Uterus (tissue), 4 donors: Measurements from ENCODE around the gene HPCA. TPM values are rescaled to one million over a fixed set of nuclear protein-coding genes. Genes with fewer than 3 reads are reported as not detected.

Source experiments
- DNase-seq, 2 donors: peaks; one replicate each; pipeline ENCODE4 v3.0.0-alpha.2; 2019 to 2020
- H3K27ac ChIP-seq, 2 donors: fragments of 200-600 bp; sonication (generic); 1 replicate in 1 of 2; 2 replicates in 1 of 2; pipeline ENCODE4 v1.5.1; 2016 to 2018
- H3K27me3 ChIP-seq, 2 donors: fragments of 200-600 bp; sonication (generic); one replicate each; pipeline ENCODE4 v1.5.1; 2018 to 2019; ENCODE audit warnings: control low read depth in 1 of 2
- H3K36me3 ChIP-seq, 2 donors: fragments of 200-600 bp; sonication (generic); one replicate each; pipeline ENCODE4 v1.5.1; 2019; ENCODE audit warnings: control low read depth in 1 of 2
- H3K4me1 ChIP-seq, 2 donors: fragments of 200-600 bp; sonication (generic); one replicate each; pipeline ENCODE4 v1.5.1; 2018 to 2019; ENCODE audit warnings: control low read depth in 1 of 2
- H3K4me3 ChIP-seq, 2 donors: fragments of 200-600 bp; sonication (generic); 1 replicate in 1 of 2; 2 replicates in 1 of 2; pipeline ENCODE4 v1.5.1; 2018 to 2019; ENCODE audit warnings: mild to moderate bottlenecking in 1 of 2
- H3K9me3 ChIP-seq, 2 donors: fragments of 200-600 bp; sonication (generic); one replicate each; pipeline ENCODE4 v1.5.1; 2019; ENCODE audit warnings: control low read depth in 1 of 2
- POLR2A ChIP-seq, 2 donors: fragments of 450-650 bp; IDR thresholded peaks; one replicate each; pipeline ENCODE4 v1.6.1; 2016; ENCODE audit warnings: antibody characterized with exemption in 2 of 2, mild to moderate bottlenecking in 1 of 2, moderate library complexity in 1 of 2
- intact Hi-C: fragments of 100-400 bp; cut with DNase I; formaldehyde crosslinking; loops from one replicate; pipeline ENCODE4 v1.15.1; 2023; ENCODE audit warnings: low total_unique reads
- total RNA-seq, 4 donors: library from RNA; depleted of rRNA in 3 of 4; stranded (reverse); fragments of >200 nt in 3 of 4; gene quantifications; one replicate each; pipeline versions ENCODE4 v1.1.0 to v1.2.4, GENCODE V29; 2014 to 2023
- TF ChIP-seq, protein P1 (sequence below), 4 experiments: fragments of 200-600 bp in 2 of 4; fragments of 450-650 bp in 2 of 4; sonication (generic) in 2 of 4; IDR thresholded peaks; one replicate each; pipeline ENCODE4 v1.5.1; 2016 to 2019; ENCODE audit warnings: antibody characterized with exemption in 4 of 4, mild to moderate bottlenecking in 2 of 4, moderate library complexity in 1 of 4
- donor health status: DM: yes; HTN: yes; CAD: no.

HPCA gene
- total RNA-seq, 4 donors from 2014 or later, result 0.76 to 0.79 TPM; not detected in 2

DNA sequence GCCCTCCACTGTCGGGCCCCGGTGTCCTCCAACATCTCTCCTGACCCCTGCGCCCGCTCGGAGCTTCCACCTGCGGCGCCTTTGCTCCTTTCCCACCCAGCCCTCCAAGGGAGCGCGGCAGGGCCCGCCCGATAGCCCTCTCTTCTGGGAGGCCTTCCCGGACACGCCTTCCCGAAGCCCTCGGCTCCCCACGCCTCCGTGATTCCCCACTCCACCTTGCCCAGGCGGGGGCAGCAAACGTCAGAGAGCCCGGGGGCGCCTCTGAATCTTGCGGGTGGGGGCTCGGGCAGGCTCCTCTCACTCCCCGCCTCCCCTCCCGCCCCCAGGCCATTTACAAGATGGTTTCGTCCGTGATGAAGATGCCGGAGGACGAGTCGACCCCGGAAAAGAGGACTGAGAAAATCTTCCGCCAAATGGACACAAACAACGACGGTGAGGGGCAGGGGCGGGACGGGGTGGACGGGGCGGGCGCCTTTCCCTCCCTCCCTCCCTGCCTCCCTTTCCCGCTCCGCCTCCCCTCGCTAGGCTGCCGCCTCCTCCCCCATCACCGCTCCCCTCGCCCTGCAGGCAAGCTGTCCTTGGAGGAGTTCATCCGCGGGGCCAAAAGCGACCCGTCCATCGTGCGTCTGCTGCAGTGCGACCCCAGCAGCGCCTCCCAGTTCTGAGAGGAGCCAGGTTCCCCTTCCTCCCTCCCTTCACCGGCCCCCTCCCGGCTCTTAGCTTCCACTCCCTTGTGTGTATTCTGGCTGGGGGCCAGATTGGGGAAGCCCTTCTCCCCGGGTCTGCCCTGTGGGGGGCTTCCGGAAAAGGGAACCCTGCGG, 7.1 kb downstream of the HPCA start:
- TF ChIP-seq, protein P1, sequence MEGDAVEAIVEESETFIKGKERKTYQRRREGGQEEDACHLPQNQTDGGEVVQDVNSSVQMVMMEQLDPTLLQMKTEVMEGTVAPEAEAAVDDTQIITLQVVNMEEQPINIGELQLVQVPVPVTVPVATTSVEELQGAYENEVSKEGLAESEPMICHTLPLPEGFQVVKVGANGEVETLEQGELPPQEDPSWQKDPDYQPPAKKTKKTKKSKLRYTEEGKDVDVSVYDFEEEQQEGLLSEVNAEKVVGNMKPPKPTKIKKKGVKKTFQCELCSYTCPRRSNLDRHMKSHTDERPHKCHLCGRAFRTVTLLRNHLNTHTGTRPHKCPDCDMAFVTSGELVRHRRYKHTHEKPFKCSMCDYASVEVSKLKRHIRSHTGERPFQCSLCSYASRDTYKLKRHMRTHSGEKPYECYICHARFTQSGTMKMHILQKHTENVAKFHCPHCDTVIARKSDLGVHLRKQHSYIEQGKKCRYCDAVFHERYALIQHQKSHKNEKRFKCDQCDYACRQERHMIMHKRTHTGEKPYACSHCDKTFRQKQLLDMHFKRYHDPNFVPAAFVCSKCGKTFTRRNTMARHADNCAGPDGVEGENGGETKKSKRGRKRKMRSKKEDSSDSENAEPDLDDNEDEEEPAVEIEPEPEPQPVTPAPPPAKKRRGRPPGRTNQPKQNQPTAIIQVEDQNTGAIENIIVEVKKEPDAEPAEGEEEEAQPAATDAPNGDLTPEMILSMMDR (IDR thresholded peaks at IDR 0.05), result peak in 1 of 4 experiments; percentile 9
- TF ChIP-seq POLR2A (IDR thresholded peaks at IDR 0.05), result no peak
- DNase-seq, result peak; percentile 70
- H3K9me3 ChIP-seq, result no peaks in the 10 kb centered on the region
- H3K27ac ChIP-seq, result peak overlapping the region; percentile 23 to 54
- peaks cover 0 to 10% of the 10 kb centered on the region in 2 donors for H3K4me1 ChIP-seq
- intact Hi-C loops, result no loop called here
- peak overlapping the region; percentile 48 to 51 for H3K4me3 ChIP-seq
- no peaks in the 10 kb centered on the region for H3K36me3 ChIP-seq
- H3K27me3 ChIP-seq, result no peaks in the 10 kb centered on the region

DNA sequence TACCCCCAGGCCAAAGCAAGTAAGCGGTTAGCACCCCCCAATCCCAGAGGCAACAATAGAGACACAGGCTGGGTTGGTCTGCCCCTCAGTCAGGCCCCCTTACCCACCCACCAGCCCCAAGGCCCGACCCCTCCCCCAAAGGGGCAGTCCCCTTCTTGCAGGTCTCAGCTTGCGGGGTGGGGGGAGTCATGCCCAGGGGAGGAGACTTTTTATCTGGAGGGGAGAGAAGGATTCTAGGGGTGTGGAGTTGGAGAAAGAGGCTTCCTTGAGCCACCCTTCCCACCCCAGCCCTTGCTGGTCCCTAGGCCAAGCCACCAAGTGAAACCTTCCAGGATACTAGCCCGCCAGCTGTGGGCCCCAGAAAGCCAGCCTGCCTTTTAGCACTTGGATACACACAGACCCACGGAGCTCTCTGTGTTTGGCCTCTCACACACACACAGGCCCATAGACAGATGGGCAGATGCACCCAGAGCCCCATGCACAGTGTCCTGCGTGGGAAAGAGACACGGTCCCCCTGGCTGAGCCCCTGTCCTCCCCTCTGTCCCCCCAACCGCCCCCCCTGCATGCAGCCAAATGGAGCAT, 7.8 kb downstream of the HPCA start:
- Histone ChIP-seq H3K4me1 (peaks cover 0 to 10% of the 10 kb centered on the region in 2 donors), H3K27ac (peak overlapping the region in 1 of 2 donors; percentile 54), H3K27me3 (no peaks in the 10 kb centered on the region), H3K4me3 (peak overlapping the region in 1 of 2 donors; percentile 48), H3K36me3 (no peaks in the 10 kb centered on the region), H3K9me3 (no peaks in the 10 kb centered on the region)
- intact Hi-C loops, result no loop called here
- no peak for DNase-seq
- no peak for TF ChIP-seq POLR2A (IDR thresholded peaks at IDR 0.05)
- TF ChIP-seq, protein P1 (IDR thresholded peaks at IDR 0.05), result no peak

DNA sequence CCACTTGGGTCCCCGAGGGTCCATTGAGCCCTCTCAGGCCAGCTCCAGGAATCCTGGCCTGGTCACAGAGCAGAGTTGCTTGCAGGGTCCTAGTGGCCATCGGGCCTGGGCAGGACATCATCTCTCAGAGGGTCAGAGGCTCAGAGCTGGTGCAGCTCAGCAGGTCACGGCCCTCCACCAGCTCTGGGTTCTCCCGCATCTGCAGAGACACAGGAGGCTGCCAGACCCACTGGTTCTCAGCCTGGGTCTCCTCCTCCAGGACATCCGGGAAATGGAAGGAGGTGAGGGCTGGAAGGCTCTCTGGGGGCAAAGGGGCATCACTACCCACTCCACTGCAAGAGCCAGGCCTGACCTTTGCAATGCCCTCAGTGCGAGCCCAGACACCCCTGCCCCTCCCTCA, 8.4 kb downstream of the HPCA start:
- Histone ChIP-seq H3K4me1 (peaks cover 0 to 10% of the 10 kb centered on the region in 2 donors), H3K27ac (no peak overlapping the region), H3K36me3 (no peaks in the 10 kb centered on the region), H3K9me3 (no peaks in the 10 kb centered on the region), H3K27me3 (no peaks in the 10 kb centered on the region), H3K4me3 (no peak overlapping the region)
- TF ChIP-seq, protein P1 (IDR thresholded peaks at IDR 0.05), result no peak
- TF ChIP-seq POLR2A (IDR thresholded peaks at IDR 0.05), result no peak
- no peak for DNase-seq
- intact Hi-C loops, result no loop called here

DNA sequence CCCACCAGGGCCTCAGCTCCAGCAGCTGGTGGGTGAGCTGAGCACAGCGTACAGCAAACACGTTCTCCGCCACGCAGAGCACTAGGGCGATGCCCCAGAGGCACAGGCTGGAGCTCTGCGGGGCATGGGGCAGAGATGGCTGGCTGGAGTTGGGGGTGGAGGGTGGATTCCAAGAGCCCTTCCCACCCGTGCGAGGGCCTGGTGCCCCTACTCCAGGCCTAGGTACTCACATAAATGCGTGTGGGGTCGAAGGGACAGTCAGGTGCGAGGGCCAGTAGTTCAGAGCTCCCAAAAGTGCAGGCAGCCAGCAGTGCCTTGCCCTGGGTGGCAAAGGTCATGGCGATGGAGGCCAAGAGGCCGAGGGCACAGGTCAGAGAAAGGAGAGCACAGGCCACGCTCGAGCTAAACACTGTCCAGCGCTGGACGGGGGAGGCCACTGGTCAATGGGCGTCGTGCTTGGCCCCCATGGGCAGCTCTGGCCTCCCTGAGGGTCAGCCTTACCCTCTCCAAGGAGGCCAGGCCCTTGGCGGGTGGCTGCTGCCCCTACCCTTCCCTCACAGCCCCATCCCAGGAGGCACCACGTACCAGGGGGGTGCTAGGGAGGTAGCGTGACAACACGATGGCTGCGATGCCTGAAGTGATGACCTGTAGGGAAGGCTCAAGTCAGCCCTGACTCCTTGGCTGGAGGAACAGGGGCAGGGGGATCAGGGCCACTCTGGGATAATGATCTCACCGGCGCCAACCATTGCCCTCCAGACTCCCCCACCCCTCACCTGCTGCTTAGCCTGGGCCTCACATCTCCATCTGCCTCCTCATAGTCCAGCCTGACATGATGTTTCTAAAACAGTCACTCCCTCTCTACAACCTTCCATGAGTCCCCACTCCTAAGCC, 9.3 kb downstream of the HPCA start:
- no peaks in the 10 kb centered on the region for H3K36me3 ChIP-seq
- no peak overlapping the region for H3K27ac ChIP-seq
- H3K4me1 ChIP-seq, result peaks cover 0 to 12% of the 10 kb centered on the region in 2 donors
- intact Hi-C loops, result no loop called here
- no peaks in the 10 kb centered on the region for H3K27me3 ChIP-seq
- DNase-seq, result no peak
- no peak overlapping the region for H3K4me3 ChIP-seq
- no peaks in the 10 kb centered on the region for H3K9me3 ChIP-seq
- TF ChIP-seq, protein P1 (IDR thresholded peaks at IDR 0.05), result no peak
- no peak for TF ChIP-seq POLR2A (IDR thresholded peaks at IDR 0.05)
